Activated CD4-positive, CD25-positive, alpha-beta regulatory T cell treated with anti-CD3 and anti-CD28 coated beads, Interleukin-2, amount 50 U/mL, for 72 hours (primary cell): Measurements from ENCODE around the gene UQCR11.

Experiments
- DNase-seq: peaks from one replicate; pipeline ENCODE4 v3.0.0; 2021

Gene UQCR11

DNA sequence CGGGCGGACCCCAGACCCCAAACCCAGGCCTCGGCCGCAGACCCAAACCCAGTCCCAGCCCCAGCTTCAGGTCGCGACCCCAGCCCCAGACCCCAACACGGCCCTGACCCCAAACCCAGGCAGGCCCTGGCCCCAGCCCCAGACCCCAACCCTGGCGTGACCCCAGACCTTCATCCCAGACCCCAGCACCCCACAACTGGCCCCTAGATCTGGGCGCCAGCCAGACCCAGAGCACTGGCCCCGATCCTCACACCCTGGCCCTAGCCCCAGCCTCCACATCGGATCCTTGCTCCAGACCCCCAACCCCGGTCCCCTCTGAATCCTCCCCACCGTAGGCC, 20.1 kb downstream of the UQCR11 start:
- no peak for DNase-seq

DNA sequence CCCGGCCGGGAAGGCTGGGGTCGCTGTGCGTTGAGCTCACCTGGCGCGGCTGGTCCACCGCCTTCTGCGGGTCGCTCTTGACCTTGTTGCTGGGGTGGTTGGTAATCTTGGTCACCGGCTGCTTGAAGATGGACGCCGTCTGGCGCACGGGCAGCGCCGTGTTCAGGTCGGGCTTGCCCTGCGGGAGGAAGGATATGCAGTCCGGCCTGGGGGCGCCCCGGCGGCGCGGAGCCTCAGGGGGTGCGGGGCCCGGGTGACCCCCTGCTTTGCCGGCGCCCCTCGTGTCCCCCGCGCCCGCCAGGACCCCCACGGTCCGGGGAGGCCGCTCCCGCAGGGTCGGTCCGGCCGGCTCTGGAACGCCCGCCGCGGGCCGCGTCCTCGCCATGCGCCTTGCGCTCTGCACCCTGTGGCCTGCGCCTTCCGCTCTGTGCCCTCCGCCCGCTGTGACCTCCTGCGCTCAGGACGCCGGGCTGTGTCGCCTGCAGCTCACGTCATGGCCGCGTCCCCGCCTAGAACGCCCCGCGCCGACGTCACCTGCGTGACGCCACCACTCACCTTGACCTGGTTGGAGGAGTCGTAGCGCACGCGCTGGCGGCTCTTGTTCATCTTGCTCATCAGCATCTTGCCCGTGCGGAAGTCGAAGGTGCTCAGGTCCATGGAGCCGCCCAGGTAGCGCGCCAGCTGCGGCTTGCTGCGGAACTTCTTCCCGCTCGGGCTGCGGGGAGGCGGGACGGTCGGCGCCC, 20.6 kb downstream of the UQCR11 start:
- no peak for DNase-seq

DNA sequence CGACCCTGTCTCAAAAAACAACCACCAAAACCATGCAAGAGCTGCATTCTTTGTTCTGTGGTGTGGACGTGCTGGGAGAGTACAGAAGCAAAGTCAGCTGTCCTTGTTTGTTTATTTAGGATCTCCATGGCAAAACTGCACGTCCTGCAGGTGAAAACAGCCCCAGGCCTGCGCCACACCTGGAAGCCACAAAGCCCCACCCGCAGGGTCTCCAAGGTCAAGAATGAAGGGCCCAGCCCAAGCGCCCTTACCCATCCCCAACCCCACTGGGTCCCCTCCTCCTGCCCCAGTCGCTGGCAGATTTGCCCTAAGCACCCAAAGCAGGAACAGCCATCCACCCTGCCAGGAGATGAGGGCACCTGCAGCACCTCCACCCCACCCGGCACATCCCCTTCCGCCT, 23.1 kb downstream of the UQCR11 start:
- no peak for DNase-seq

GRCh38 chr19:1580957-1581356, 24.3 kb downstream of the UQCR11 start:
- no peak for DNase-seq

DNA sequence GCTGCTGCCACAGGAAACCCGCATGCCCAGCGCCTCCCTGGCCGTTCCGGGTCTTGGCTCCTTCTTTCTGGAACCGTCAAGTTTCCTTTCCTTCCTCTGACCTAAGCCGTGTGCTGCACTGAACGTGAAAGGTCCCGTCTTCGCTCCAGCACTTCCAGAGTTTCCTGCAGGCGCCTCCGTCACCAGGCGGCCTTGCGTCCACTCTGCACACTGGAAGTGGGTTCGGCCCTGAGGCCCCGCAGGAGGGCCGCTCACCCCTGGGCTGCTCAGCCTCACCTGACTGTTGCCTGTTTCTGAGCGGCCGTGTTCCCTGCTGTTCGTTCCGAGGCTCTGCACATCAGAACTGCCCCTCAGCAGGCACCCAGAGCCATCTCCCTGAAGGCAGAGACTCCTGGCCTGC, 24.9 kb downstream of the UQCR11 start:
- DNase-seq: no peak

GRCh38 chr19:1579222-1579621, 26.0 kb downstream of the UQCR11 start:
- DNase-seq: no peak

DNA sequence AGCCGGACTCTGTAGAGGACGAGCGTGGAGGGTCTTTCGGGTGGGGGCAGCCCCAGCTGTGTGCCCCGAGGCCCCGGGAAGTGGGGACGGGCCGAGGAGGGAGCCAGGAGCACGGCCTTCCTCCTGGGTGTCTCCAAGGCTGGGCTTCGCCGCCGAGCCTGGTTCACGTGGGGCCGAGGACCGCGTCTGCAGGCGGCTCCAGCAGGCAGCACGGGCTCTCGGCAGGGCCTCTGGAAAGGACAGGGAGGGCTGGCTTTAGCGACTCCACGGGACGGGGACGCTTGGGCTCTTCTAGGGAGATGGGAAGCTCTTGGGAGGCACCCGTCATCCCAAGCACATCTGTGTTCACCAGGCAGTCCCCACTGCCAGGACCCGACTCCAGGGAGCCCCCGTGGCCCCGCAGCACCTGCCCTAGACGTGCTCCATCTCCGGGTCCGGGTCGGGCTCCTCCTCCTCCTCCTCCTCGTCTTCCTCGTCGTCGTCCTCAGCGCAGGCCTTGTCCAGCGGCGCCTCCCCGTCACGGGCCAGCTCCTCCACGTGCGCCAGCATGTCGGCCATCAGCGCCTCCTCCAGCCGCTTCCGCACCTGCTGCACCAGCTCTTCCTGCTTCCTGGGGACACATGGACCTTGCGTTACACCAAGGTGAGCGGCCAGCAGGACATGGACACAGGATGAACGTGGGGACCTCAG, 27.2 kb downstream of the UQCR11 start:
- DNase-seq: no peak

DNA sequence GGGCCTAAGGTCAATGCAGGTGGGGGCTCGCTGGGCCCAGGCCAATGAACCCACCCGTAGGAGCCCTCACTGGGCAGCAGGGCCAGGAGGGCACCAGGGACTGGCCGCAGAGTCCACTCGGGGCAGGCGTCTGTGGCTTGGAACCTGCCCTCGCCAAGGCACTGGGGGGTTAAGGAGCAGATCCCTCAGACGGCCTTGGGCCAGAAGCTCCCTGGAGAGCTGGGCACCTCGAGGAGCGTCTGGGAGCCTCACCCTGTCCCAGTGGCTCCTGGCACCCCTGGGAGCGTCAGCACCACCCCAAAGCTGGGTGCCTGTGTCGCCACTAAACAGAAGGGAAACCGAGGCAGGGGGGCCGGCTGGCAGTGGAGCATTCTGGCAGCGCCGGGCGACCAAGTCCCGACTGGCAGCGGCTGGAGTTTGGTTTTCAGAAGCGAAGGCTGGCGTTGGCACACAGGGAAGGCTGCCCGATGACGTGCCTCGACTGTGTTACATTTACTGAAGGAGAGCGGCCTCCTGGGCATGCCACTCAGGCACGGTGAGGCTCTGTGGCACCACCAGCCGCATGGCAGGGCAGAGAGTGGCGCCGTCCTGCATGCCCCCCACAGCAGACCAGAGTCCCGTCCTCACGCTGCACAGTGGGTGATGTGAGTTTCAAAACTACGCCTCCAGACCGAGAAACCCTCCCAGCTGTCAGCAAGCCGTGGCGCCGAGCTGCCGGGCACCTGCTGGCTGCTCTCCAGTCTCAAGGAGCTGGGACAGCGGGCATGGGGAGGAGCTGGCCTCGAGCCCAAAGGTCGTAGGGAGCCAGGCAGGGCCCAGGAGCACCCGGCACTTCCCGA, 28.0 kb downstream of the UQCR11 start:
- DNase-seq: no peak

- no peak for DNase-seq
Measured at GRCh38 chr19:1576242-1577089, 28.8 kb downstream of the UQCR11 start.

- no peak for DNase-seq
Measured at GRCh38 chr19:1575323-1576241, 29.7 kb downstream of the UQCR11 start.

GRCh38 chr19:1574354-1575136, 30.7 kb downstream of the UQCR11 start:
- no peak for DNase-seq

DNA sequence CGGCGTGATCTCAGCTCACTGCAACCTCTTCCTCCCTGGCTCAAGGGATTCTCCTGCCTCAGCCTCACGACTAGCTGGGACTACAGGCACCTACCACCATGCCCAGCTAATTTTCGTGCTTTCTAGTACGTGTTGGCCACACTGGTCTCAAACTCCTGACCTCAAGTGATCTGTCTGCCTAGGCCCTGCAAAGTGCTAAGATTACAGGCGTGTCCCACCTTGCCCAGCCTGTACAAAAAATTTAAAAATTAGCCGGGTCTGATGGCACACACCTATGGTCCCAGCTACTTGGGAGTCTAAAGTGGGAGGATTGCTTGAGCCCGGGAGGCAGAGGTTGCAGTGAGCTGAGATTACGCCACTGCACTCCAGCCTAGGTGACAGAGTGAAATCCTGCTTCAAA, 32.5 kb downstream of the UQCR11 start:
- DNase-seq: no peak

DNA sequence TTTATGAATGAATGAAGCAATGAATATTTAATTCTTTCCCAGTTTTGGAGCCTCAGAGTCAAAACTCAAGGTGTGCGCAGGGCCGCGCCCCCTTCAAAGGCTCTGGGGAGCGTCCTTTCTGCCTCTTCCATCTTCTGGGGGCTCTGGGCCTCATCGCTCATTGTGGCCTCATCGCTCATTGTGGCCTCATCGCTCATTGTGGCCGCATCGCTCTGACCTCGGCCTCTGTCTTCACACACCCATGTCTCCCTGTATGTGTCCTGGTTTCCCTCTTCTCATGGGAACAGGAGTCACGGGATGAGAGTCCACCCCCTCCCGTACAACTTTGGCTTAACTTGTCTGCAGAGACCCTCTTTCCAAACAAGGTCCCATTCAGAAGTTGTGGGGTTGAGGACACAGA, 33.9 kb downstream of the UQCR11 start:
- no peak for DNase-seq

GRCh38 chr19:1570836-1571235, 34.4 kb downstream of the UQCR11 start:
- DNase-seq: no peak

- DNase-seq: no peak
Measured at GRCh38 chr19:1569997-1570396, 35.3 kb downstream of the UQCR11 start.

DNA sequence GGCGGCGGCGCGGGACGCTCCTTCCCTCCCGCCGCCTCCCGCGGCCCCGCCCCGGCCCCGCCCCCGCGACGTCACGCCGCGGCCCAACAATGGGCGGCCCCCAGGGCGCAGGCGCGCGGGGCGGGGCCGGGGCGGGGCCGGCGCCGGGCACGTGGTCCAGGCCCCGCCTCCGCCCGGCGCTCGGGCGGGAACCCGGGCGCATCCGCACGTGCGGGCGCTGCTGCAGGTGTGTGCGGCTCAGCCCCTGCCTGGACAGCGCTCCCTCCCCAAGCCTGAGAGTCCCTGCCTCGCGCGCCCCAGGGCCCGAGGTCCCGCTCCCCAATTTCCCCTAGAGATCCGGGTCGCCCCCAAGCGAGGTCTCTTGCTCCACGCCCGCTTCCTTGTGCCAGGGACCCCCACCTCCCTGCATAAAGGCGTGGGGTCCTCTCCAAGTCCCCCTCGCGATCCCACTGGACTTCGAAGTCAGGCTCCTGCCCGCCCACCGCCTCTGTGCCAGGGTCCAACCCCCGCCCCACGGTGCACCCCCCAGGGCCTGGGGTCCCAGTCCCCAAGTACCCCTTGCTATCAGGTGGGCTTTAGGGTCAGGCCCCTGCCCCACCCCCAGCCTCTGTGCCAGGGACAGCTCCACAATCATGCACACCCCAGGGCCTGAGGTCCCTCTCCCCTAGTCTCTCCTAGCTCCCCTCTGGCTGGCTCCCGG, 36.8 kb downstream of the UQCR11 start, which contains the start of gene MEX3D:
TSS of gene MEX3D (minus strand) at position 6 of the 700 bp plus-strand sequence. CDS start 267 bp downstream, outside the sequence.
- DNase-seq: peak; percentile 80

DNA sequence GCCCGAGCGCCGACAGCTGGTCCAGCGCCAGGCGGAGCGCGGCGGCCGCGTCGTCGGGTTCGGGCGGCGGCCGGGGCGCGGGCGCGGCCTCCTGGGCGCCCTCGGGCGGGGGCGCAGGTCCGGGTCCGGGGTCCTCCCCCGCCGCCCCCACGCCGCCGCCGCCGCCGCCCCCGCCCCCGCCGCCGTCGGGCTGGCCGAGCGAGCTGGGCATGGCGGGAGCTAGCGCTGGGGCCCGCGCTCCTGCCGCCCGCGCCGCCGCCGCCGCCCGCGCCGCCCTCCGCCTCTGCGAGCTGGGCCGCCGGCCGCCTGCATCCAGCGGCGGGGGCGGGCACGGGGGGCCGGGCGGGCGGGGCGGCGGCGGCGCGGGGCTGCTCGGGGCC, 37.4 kb downstream of the UQCR11 start:
- no peak for DNase-seq

DNA sequence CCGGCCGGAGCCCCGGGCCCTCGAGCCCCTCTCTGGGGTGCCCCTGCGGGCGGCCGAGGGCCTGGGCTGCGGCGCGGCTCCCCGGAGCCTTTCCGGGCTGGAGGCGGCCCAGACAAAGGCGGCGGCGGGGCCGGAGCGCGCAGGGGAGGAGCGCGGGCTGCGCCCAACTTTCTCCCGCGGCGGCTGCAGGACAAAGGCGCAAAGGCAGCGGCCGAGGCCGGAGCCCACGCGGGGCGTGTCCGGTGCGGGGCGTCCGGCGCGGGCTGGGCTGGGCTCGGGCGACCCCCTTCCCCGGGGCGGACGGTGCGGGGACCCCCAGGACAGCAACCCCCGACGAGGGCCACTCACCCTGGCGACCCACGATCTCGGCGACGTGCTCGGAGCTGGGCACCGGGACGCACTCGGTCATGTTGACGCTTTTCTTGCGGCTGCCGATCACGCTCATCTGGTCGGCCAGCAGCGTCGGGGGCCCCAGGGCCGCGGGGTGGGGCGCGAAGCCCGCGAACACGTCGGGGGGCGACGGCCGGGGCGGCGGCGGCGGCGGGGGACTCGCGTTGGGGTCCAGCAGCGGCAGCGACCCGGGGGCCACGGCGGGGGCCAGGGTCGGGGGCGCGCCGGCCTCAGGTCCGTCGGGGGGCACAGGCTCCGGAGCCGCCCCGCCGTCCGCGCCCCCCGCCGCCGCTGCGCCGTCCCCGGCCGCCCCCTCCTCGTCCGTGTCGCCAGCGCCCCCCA, 38.0 kb downstream of the UQCR11 start:
- DNase-seq: no peak

DNA sequence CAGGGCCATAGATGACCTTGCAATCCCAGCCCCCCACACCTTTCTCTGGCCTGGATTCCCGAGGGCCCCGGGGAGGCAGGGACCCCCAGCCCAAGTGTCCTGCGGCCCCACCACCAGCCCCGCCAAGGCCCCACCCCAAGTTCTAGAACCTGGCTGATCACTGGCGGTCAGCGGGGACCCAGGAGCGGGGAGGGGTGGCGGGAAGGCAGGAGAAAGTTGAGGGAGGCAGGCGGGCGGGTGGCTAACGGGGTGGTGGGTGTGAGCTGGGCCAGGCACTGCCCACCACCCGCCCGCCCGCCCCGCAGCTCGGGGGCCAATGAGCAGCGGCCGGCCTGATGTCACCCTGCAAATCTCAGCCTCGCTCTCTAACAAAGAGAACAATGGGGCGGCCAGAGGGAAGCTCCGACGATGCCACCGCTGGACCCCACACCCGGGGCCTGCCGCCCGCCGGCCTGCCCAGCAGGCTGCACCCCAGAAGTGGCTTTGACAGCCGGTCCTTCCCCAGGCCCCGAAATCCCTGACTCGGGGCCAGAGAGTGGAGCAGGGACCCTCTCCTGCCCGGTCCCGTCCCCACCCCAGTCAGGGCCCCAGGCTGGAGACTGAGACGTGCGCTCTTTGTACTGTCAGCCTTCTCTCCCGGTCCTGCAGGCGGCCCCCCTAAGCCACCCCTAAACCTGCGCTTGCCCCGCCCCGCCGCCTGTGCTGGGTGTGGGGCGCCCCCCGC, 38.7 kb downstream of the UQCR11 start:
- no peak for DNase-seq
